Smooth muscle cell (in vitro differentiated cells): ENCODE data around the gene FCN1. TPM values are rescaled to one million over a fixed set of nuclear protein-coding genes. Genes with fewer than 3 reads are reported as not detected.

Source experiments
- DNase-seq: peaks from one replicate; lab custom pipeline; 2025; ENCODE audit not compliant: unreplicated experiment; lab: John Stamatoyannopoulos, UW
- H2AFZ ChIP-seq: fragments of 200-600 bp; sonication (generic); 2 replicates; pipeline ENCODE4 v1.6.0; 2016; ENCODE audit warnings: antibody characterized with exemption, low read depth, mild to moderate bottlenecking
- H3F3A ChIP-seq: fragments of 200-600 bp; sonication (generic); 2 replicates; pipeline ENCODE4 v1.6.0; 2017; ENCODE audit warnings: antibody characterized with exemption, low read depth
- H3K27ac ChIP-seq: fragments of 200-600 bp; sonication (generic); 2 replicates; pipeline ENCODE4 v1.5.1; 2016; ENCODE audit warnings: low read depth, mild to moderate bottlenecking
- H3K27me3 ChIP-seq: fragments of 200-600 bp; sonication (generic); 2 replicates; pipeline ENCODE4 v1.6.1; 2016; ENCODE audit warnings: low read depth, mild to moderate bottlenecking
- H3K36me3 ChIP-seq: fragments of 200-600 bp; sonication (generic); 2 replicates; pipeline ENCODE4 v1.5.1; 2016; ENCODE audit warnings: low read depth
- H3K4me1 ChIP-seq: fragments of 200-600 bp; sonication (generic); 2 replicates; pipeline ENCODE4 v1.5.1; 2016; ENCODE audit warnings: low read depth
- H3K4me2 ChIP-seq: fragments of 200-600 bp; sonication (generic); 2 replicates; pipeline ENCODE4 v1.6.0; 2016; ENCODE audit warnings: mild to moderate bottlenecking
- H3K4me3 ChIP-seq: fragments of 200-600 bp; sonication (generic); 2 replicates; pipeline ENCODE4 v1.5.1; 2016; ENCODE audit warnings: mild to moderate bottlenecking
- H3K79me2 ChIP-seq: fragments of 200-600 bp; sonication (generic); 2 replicates; pipeline ENCODE4 v1.6.0; 2016; ENCODE audit warnings: low read depth, mild to moderate bottlenecking
- H3K9ac ChIP-seq: fragments of 200-600 bp; sonication (generic); 2 replicates; pipeline ENCODE4 v1.6.0; 2016; ENCODE audit warnings: low read depth
- H3K9me3 ChIP-seq: fragments of 200-600 bp; sonication (generic); replicated peaks from 2 replicates; pipeline ENCODE4 v1.5.1; 2016; ENCODE audit warnings: low read depth
- H4K20me1 ChIP-seq: fragments of 200-600 bp; sonication (generic); 2 replicates; pipeline ENCODE4 v1.6.0; 2016; ENCODE audit warnings: low read depth
- CTCF ChIP-seq: fragments of 200-600 bp; sonication (generic); IDR thresholded peaks from 2 replicates; pipeline ENCODE4 v1.5.1; 2017; ENCODE audit warnings: borderline replicate concordance, mild to moderate bottlenecking, antibody characterized with exemption; ENCODE audit not compliant: insufficient read depth, poor library complexity, severe bottlenecking
- WGBS: methylation state at CpG from one replicate; pipeline ENCODE4 v1.1.7; 2016; ENCODE audit warnings: low lambda C conversion rate; 5-methylcytosine and 5-hydroxymethylcytosine counted together
- polyA plus RNA-seq: library from polyadenylated mRNA; unstranded; fragments of >200 nt; fragmentation: Nextera tagmentation; extraction: Ambion mirVana; gene quantifications from 2 replicates; pipeline ENCODE4 v1.2.1, GENCODE V29; 2016
- total RNA-seq: library from RNA; depleted of rRNA; stranded (reverse); fragments of >200 nt; gene quantifications from 2 replicates; pipeline ENCODE4 v1.2.3, GENCODE V29; 2014

FCN1 gene
- total and polyA plus RNA-seq, 2 experiments from 2014 or later = 0.13 TPM; not detected in 1

GRCh38 chr9:134943836-134944235 lies 26.1 kb upstream of the FCN1 start:
- H3K9ac ChIP-seq = no peak overlapping the region
- no peak for DNase-seq
- no peaks in the 10 kb centered on the region for H3F3A ChIP-seq
- H3K4me2 ChIP-seq = no peak overlapping the region
- H2AFZ ChIP-seq = no peak overlapping the region
- no peak overlapping the region for H3K4me3 ChIP-seq
- no peaks in the 10 kb centered on the region for H4K20me1 ChIP-seq
- H3K4me1 ChIP-seq = peaks cover 11% of the 10 kb centered on the region
- H3K27me3 ChIP-seq = peaks cover 4% of the 10 kb centered on the region
- no peak overlapping the region for H3K27ac ChIP-seq
- WGBS = 94% methylated on average over 15 of the region's 15 CpGs
- H3K79me2 ChIP-seq = no peaks in the 10 kb centered on the region
- H3K9me3 ChIP-seq = no peaks in the 10 kb centered on the region
- H3K36me3 ChIP-seq = no peaks in the 10 kb centered on the region
- no peak for TF ChIP-seq CTCF

GRCh38 chr9:134943411-134943810 lies 25.7 kb upstream of the FCN1 start:
- TF ChIP-seq CTCF = no peak
- no peak overlapping the region for H3K4me3 ChIP-seq
- H4K20me1 ChIP-seq = no peaks in the 10 kb centered on the region
- H3K27ac ChIP-seq = no peak overlapping the region
- H3K9me3 ChIP-seq = no peaks in the 10 kb centered on the region
- H3K4me1 ChIP-seq = peaks cover 11% of the 10 kb centered on the region
- no peaks in the 10 kb centered on the region for H3F3A ChIP-seq
- H3K9ac ChIP-seq = no peak overlapping the region
- H2AFZ ChIP-seq = no peak overlapping the region
- H3K4me2 ChIP-seq = no peak overlapping the region
- no peaks in the 10 kb centered on the region for H3K79me2 ChIP-seq
- H3K27me3 ChIP-seq = peaks cover 4% of the 10 kb centered on the region
- WGBS = 97% methylated on average over 13 of the region's 13 CpGs
- no peak for DNase-seq
- no peaks in the 10 kb centered on the region for H3K36me3 ChIP-seq

- no peak for DNase-seq
- peaks cover 4% of the 10 kb centered on the region for H3K27me3 ChIP-seq
- no peak for TF ChIP-seq CTCF
These were observed 25.1 kb upstream of the FCN1 start for GRCh38 chr9:134942788-134943184.

GRCh38 chr9:134942011-134942787 lies 24.5 kb upstream of the FCN1 start:
- 86% methylated on average over 27 of the region's 27 CpGs for WGBS
- DNase-seq = no peak

More at GRCh38 chr9:134942788-134943184, 25.1 kb upstream of the FCN1 start:
- 92% methylated on average over 8 of the region's 8 CpGs for WGBS
- H3K9ac ChIP-seq = no peak overlapping the region
- no peaks in the 10 kb centered on the region for H4K20me1 ChIP-seq
- H3K27ac ChIP-seq = no peak overlapping the region
- H3F3A ChIP-seq = no peaks in the 10 kb centered on the region
- H3K36me3 ChIP-seq = no peaks in the 10 kb centered on the region
- H3K9me3 ChIP-seq = no peaks in the 10 kb centered on the region
- H3K4me3 ChIP-seq = no peak overlapping the region
- peaks cover 11% of the 10 kb centered on the region for H3K4me1 ChIP-seq
- H3K4me2 ChIP-seq = no peak overlapping the region
- H3K79me2 ChIP-seq = no peaks in the 10 kb centered on the region
- H2AFZ ChIP-seq = no peak overlapping the region

More at GRCh38 chr9:134942011-134942787, 24.5 kb upstream of the FCN1 start:
- no peak overlapping the region for H3K4me3 ChIP-seq
- no peaks in the 10 kb centered on the region for H3F3A ChIP-seq
- H3K36me3 ChIP-seq = no peaks in the 10 kb centered on the region
- no peaks in the 10 kb centered on the region for H3K9me3 ChIP-seq
- H2AFZ ChIP-seq = no peak overlapping the region
- no peak for TF ChIP-seq CTCF
- H3K27me3 ChIP-seq = peaks cover 4% of the 10 kb centered on the region
- H4K20me1 ChIP-seq = no peaks in the 10 kb centered on the region
- no peaks in the 10 kb centered on the region for H3K79me2 ChIP-seq
- peaks cover 11% of the 10 kb centered on the region for H3K4me1 ChIP-seq
- no peak overlapping the region for H3K4me2 ChIP-seq
- H3K9ac ChIP-seq = no peak overlapping the region
- H3K27ac ChIP-seq = no peak overlapping the region
